K562 (cell line): ENCODE measurements around the gene NMT2. TPM values are rescaled to one million over a fixed set of nuclear protein-coding genes. Genes with fewer than 3 reads are reported as not detected.
A peak's percentile ranks its signal among the peaks of the same experiment; 100 is the strongest.

Source experiments
- ATF1 ChIP-seq, 2 experiments: fragments of 450-650 bp in 1 of 2; IDR thresholded peaks; 2 replicates each; pipeline ENCODE4 v1.6.1; 2016; ENCODE audit warnings: missing compliant biosample characterization in 1 of 2, missing genetic modification characterization in 1 of 2
- CREM ChIP-seq: IDR thresholded peaks from 2 replicates; pipeline ENCODE4 v1.6.1; 2014; ENCODE audit warnings: antibody characterized with exemption, low read depth
- JUND ChIP-seq, 2 experiments: IDR thresholded peaks; 2 replicates in 1 of 2; 3 replicates in 1 of 2; pipeline ENCODE4 v1.6.1; 2011; ENCODE audit warnings: borderline replicate concordance in 2 of 2, low read depth in 2 of 2, low read length in 2 of 2, improper control_type of control experiment in 1 of 2, missing biosample characterization in 1 of 2, missing genetic modification characterization in 1 of 2, missing genetic modification reagents in 1 of 2
- PRPF4 ChIP-seq: fragments of 200-400 bp; formaldehyde crosslinking; IDR thresholded peaks from one replicate; pipeline ENCODE4 v1.6.1; 2017; ENCODE audit warnings: low read length, low read depth, mild to moderate bottlenecking; ENCODE audit not compliant: insufficient read depth, poor library complexity, severe bottlenecking
- SMC3 ChIP-seq: conservative IDR thresholded peaks from 2 replicates; pipeline ENCODE4 v1.6.1; 2011; ENCODE audit warnings: low read depth, low read length, improper control_type of control experiment; ENCODE audit not compliant: insufficient read depth
- SOX6 ChIP-seq: fragments of 450-650 bp; IDR thresholded peaks from 2 replicates; pipeline ENCODE4 v1.6.1; 2014; ENCODE audit warnings: mild to moderate bottlenecking
- SP1 ChIP-seq: sonication (generic); formaldehyde crosslinking; IDR thresholded peaks from 2 replicates; pipeline ENCODE4 v1.8.1; 2022; ENCODE audit warnings: mild to moderate bottlenecking, missing genetic modification reagents
- SRF ChIP-seq, 2 experiments: fragments of 250-450, 450-650 bp in 1 of 2; sonication (Bioruptor Pico) in 1 of 2; sonication (generic) in 1 of 2; formaldehyde crosslinking; IDR thresholded peaks; 2 replicates each; pipeline versions ENCODE4 v1.5.0 to v1.5.1; 2020 to 2022; ENCODE audit warnings: mild to moderate bottlenecking in 1 of 2, missing genetic modification reagents in 1 of 2
- ZEB2 ChIP-seq: fragments of 450-650 bp; IDR thresholded peaks from 2 replicates; pipeline ENCODE4 v1.6.1; 2016
- ZNF274 ChIP-seq: IDR thresholded peaks from 2 replicates; pipeline ENCODE4 v1.6.1; 2011; ENCODE audit warnings: low read depth, mild to moderate bottlenecking, low read length, moderate library complexity, borderline replicate concordance
- polyA plus RNA-seq, 8 experiments: library from polyadenylated mRNA; depleted of rRNA in 4 of 8; stranded (reverse) in 5 of 8; unstranded in 3 of 8; fragments of >200 nt; fragmentation: Nextera tagmentation in 2 of 8; fragmentation: Illumina TruSeq in 1 of 8; extraction: Ambion mirVana in 2 of 8; extraction: Trizol in 1 of 8; gene quantifications; 2 replicates each; pipeline versions ENCODE4 v1.2.1 to v1.2.3, GENCODE V29; 2011 to 2014; ENCODE audit warnings: inconsistent platforms in 1 of 8, missing spikeins in 1 of 8
- total RNA-seq, 7 experiments: library from RNA; depleted of rRNA in 6 of 7; stranded (reverse); fragments of >200 nt in 6 of 7; fragmentation: Illumina TruSeq in 2 of 7; extraction: Trizol in 2 of 7; gene quantifications; 2 replicates each; pipeline versions ENCODE4 v1.2.1 to v1.2.3, GENCODE V29; 2011 to 2021; ENCODE audit warnings: low replicate concordance in 1 of 7
- TF ChIP-seq, protein P1 (sequence below): fragments of 200-800 bp; sonication (Bioruptor generic); IDR thresholded peaks from 2 replicates; pipeline ENCODE4 v1.6.1; 2017; ENCODE audit warnings: missing genetic modification characterization, missing compliant biosample characterization
- TF ChIP-seq, protein P2 (sequence below), 2 experiments: fragments of 450-650 bp; formaldehyde crosslinking in 1 of 2; IDR thresholded peaks; 2 replicates each; pipeline versions ENCODE4 v1.4.0 to v1.6.1; 2014 to 2020; ENCODE audit warnings: mild to moderate bottlenecking in 2 of 2, borderline replicate concordance in 1 of 2, low read depth in 1 of 2

Gene NMT2
- total and polyA plus RNA-seq, 9 of the 15 experiments (the other 6 are each of a cell fraction or from before 2014, with no cell fraction given): 5.2 to 15.9 (median 10.8) TPM

DNA sequence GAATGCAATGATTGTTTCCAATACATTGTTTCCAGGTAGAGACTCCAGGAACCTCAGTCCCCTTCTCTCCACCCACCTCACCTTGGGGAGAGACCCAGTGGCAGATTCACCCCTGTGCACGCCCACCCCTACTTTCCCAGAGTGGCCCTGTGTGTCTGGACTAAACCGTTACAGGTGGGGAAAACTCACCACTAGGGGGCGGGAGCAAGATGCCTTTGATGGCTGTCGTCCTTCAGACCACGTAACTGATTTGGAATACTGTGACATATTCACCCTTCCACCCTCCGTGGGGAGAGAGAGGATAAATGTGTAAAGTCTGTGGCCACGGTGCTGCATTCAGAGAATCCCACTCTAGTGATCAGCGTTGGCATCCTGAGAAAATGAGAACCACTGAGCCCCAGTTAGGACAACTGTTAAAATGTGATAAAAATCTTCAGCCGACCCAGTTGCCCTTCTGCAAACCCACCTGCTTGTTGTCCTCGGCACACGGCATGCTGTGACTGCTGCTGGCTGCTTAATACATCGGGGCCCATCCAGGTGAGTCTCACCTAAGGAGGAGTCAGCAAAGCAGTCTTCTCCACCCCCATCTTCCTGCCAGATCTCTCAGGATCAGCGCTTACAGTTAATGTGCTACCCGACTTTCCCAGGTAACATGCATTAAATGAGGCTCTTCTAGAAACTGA, 41.5 kb upstream of the NMT2 start (continued):
- TF ChIP-seq SRF (CRISPR knock-in tag; IDR thresholded peaks at IDR 0.05): no peak
- TF ChIP-seq JUND (IDR thresholded peaks at IDR 0.05; ENCODE audit: borderline replicate concordance, low read depth, low read length): 0 out of 2 replicates have a peak, but pooled peaks have one; percentile 37
- no peak; the same call in 2 of the 3 replicates for TF ChIP-seq JUND (tag; IDR thresholded peaks at IDR 0.05; ENCODE audit: borderline replicate concordance, low read depth, low read length)
- no peak for TF ChIP-seq SOX6
- TF ChIP-seq, protein P1, sequence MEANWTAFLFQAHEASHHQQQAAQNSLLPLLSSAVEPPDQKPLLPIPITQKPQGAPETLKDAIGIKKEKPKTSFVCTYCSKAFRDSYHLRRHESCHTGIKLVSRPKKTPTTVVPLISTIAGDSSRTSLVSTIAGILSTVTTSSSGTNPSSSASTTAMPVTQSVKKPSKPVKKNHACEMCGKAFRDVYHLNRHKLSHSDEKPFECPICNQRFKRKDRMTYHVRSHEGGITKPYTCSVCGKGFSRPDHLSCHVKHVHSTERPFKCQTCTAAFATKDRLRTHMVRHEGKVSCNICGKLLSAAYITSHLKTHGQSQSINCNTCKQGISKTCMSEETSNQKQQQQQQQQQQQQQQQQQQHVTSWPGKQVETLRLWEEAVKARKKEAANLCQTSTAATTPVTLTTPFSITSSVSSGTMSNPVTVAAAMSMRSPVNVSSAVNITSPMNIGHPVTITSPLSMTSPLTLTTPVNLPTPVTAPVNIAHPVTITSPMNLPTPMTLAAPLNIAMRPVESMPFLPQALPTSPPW (CRISPR knock-in tag): 0 out of 2 replicates have a peak, but pooled peaks have one; percentile 17
- no peak for TF ChIP-seq PRPF4
- TF ChIP-seq SP1: no peak
- no peak for TF ChIP-seq ZNF274
- peak; percentile 58; the same call in 1 of the 2 replicates for TF ChIP-seq CREM
- no peak for TF ChIP-seq ATF1 (CRISPR knock-in tag; IDR thresholded peaks at IDR 0.05)
- TF ChIP-seq ATF1 (tag; IDR thresholded peaks at IDR 0.05): peak; percentile 51; the same call in 1 of the 2 replicates
- TF ChIP-seq, protein P2, sequence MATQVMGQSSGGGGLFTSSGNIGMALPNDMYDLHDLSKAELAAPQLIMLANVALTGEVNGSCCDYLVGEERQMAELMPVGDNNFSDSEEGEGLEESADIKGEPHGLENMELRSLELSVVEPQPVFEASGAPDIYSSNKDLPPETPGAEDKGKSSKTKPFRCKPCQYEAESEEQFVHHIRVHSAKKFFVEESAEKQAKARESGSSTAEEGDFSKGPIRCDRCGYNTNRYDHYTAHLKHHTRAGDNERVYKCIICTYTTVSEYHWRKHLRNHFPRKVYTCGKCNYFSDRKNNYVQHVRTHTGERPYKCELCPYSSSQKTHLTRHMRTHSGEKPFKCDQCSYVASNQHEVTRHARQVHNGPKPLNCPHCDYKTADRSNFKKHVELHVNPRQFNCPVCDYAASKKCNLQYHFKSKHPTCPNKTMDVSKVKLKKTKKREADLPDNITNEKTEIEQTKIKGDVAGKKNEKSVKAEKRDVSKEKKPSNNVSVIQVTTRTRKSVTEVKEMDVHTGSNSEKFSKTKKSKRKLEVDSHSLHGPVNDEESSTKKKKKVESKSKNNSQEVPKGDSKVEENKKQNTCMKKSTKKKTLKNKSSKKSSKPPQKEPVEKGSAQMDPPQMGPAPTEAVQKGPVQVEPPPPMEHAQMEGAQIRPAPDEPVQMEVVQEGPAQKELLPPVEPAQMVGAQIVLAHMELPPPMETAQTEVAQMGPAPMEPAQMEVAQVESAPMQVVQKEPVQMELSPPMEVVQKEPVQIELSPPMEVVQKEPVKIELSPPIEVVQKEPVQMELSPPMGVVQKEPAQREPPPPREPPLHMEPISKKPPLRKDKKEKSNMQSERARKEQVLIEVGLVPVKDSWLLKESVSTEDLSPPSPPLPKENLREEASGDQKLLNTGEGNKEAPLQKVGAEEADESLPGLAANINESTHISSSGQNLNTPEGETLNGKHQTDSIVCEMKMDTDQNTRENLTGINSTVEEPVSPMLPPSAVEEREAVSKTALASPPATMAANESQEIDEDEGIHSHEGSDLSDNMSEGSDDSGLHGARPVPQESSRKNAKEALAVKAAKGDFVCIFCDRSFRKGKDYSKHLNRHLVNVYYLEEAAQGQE (IDR thresholded peaks at IDR 0.05; ENCODE audit: borderline replicate concordance): peak; percentile 61; the same call in 1 of the 2 replicates
- TF ChIP-seq, protein P2 (CRISPR knock-in tag; IDR thresholded peaks at IDR 0.05; ENCODE audit: low read depth): no peak
- TF ChIP-seq ZEB2: no peak
- peak; percentile 56 for TF ChIP-seq SMC3
